H9 (cell line): ENCODE data around the gene SCN10A. TPM values are rescaled to one million over a fixed set of nuclear protein-coding genes. Genes with fewer than 3 reads are reported as not detected.

Experiments used
- DNase-seq: peaks from one replicate; pipeline ENCODE4 v3.0.0-alpha.2; 2017
- H2AFZ ChIP-seq: one replicate; pipeline ENCODE4 v1.6.1; 2013; ENCODE audit warnings: mild to moderate bottlenecking, low read length, control low read depth, moderate library complexity
- H2AK5ac ChIP-seq: 2 replicates; pipeline ENCODE4 v1.6.1; 2013; ENCODE audit warnings: low read length, control low read depth, mixed read lengths; ENCODE audit not compliant: insufficient read length
- H2BK120ac ChIP-seq: one replicate; pipeline ENCODE4 v1.6.1; 2013; ENCODE audit warnings: low read depth, mild to moderate bottlenecking, low read length, control low read depth, inconsistent platforms; ENCODE audit not compliant: poor library complexity, severe bottlenecking
- H2BK12ac ChIP-seq: 2 replicates; pipeline ENCODE4 v1.6.1; 2013; ENCODE audit warnings: low read length, control low read depth, mixed read lengths, low read depth; ENCODE audit not compliant: insufficient read length
- H2BK15ac ChIP-seq: 2 replicates; pipeline ENCODE4 v1.6.1; 2013; ENCODE audit warnings: low read depth, low read length, control low read depth
- H2BK20ac ChIP-seq: one replicate; pipeline ENCODE4 v1.6.1; 2013; ENCODE audit warnings: low read depth, mild to moderate bottlenecking, low read length, control low read depth, inconsistent platforms; ENCODE audit not compliant: poor library complexity, severe bottlenecking
- H2BK5ac ChIP-seq: 2 replicates; pipeline ENCODE4 v1.6.1; 2013; ENCODE audit warnings: low read length, control low read depth, mixed read lengths; ENCODE audit not compliant: insufficient read length
- H3K14ac ChIP-seq: 2 replicates; pipeline ENCODE4 v1.6.1; 2013; ENCODE audit warnings: low read length, control low read depth; ENCODE audit not compliant: insufficient read depth
- H3K18ac ChIP-seq: 2 replicates; pipeline ENCODE4 v1.6.1; 2013; ENCODE audit warnings: low read depth, mild to moderate bottlenecking, mixed read lengths, low read length, control low read depth; ENCODE audit not compliant: insufficient read length
- H3K23ac ChIP-seq: 2 replicates; pipeline ENCODE4 v1.6.1; 2013; ENCODE audit warnings: low read length, control low read depth, mixed read lengths, low read depth; ENCODE audit not compliant: insufficient read length
- H3K23me2 ChIP-seq: 2 replicates; pipeline ENCODE4 v1.6.1; 2013; ENCODE audit warnings: low read depth, mild to moderate bottlenecking, mixed read lengths, low read length, control low read depth; ENCODE audit not compliant: insufficient read length, poor library complexity, severe bottlenecking
- H3K27ac ChIP-seq: 2 replicates; pipeline ENCODE4 v1.5.1; 2013; ENCODE audit warnings: low read length, control low read depth, mixed read lengths, low read depth; ENCODE audit not compliant: insufficient read length
- H3K27me3 ChIP-seq: 2 replicates; pipeline ENCODE4 v1.6.1; 2013; ENCODE audit warnings: low read length, control low read depth, inconsistent platforms; ENCODE audit not compliant: insufficient read depth
- H3K4ac ChIP-seq: 2 replicates; pipeline ENCODE4 v1.6.1; 2013; ENCODE audit warnings: low read depth, mild to moderate bottlenecking, control low read depth, inconsistent platforms, low read length, moderate library complexity
- H3K4me1 ChIP-seq: 2 replicates; pipeline ENCODE4 v1.6.1; 2013; ENCODE audit warnings: low read length, control low read depth, inconsistent platforms; ENCODE audit not compliant: insufficient read depth
- H3K4me2 ChIP-seq: 2 replicates; pipeline ENCODE4 v1.6.1; 2013; ENCODE audit warnings: low read length, control low read depth, mixed read lengths; ENCODE audit not compliant: insufficient read length, insufficient read depth
- H3K56ac ChIP-seq: 2 replicates; pipeline ENCODE4 v1.6.1; 2013; ENCODE audit warnings: low read depth, mild to moderate bottlenecking, mixed read lengths, low read length, control low read depth; ENCODE audit not compliant: insufficient read length
- H3K79me1 ChIP-seq: 2 replicates; pipeline ENCODE4 v1.6.1; 2013; ENCODE audit warnings: low read depth, mild to moderate bottlenecking, moderate library complexity, low read length, control low read depth, inconsistent platforms; ENCODE audit not compliant: insufficient read depth, poor library complexity, severe bottlenecking
- H3K79me2 ChIP-seq: 2 replicates; pipeline ENCODE4 v1.6.1; 2013; ENCODE audit warnings: low read length, control low read depth, inconsistent platforms; ENCODE audit not compliant: insufficient read depth
- H3K9ac ChIP-seq: 2 replicates; pipeline ENCODE4 v1.6.1; 2013; ENCODE audit warnings: low read length, control low read depth, mixed read lengths; ENCODE audit not compliant: insufficient read length; ENCODE audit errors: extremely low read depth
- H3K9me3 ChIP-seq: one replicate; pipeline ENCODE4 v1.6.1; 2013; ENCODE audit warnings: low read depth, low read length, inconsistent platforms; ENCODE audit not compliant: control insufficient read depth
- H3T11ph ChIP-seq: one replicate; pipeline ENCODE4 v1.6.1; 2013; ENCODE audit warnings: mild to moderate bottlenecking, low read length, control low read depth, inconsistent platforms
- H4K20me1 ChIP-seq: one replicate; pipeline ENCODE4 v1.6.1; 2013; ENCODE audit not compliant: control insufficient read depth, insufficient read length, insufficient read depth
- H4K5ac ChIP-seq: 2 replicates; pipeline ENCODE4 v1.6.1; 2013; ENCODE audit warnings: low read depth, mild to moderate bottlenecking, mixed read lengths, low read length, control low read depth; ENCODE audit not compliant: insufficient read length
- H4K8ac ChIP-seq: replicated peaks from 2 replicates; pipeline ENCODE4 v1.6.1; 2013; ENCODE audit warnings: low read length, control low read depth, mixed read lengths, low read depth; ENCODE audit not compliant: insufficient read length
- H4K91ac ChIP-seq: 2 replicates; pipeline ENCODE4 v1.6.1; 2013; ENCODE audit warnings: low read depth, mild to moderate bottlenecking, moderate library complexity, mixed read lengths, low read length, control low read depth; ENCODE audit not compliant: insufficient read length
- H3K27ac Mint-ChIP-seq, 3 experiments: 2 replicates in 2 of 3; 3 replicates in 1 of 3; pipeline ENCODE4 v1.8.0; 2020 to 2021; ENCODE audit warnings: mixed read lengths in 3 of 3, mild to moderate bottlenecking in 1 of 3, moderate library complexity in 1 of 3
- H3K27me3 Mint-ChIP-seq: 2 replicates; pipeline ENCODE4 v1.8.0; 2021; ENCODE audit warnings: low read depth, mild to moderate bottlenecking, moderate library complexity, mixed read lengths
- H3K36me3 Mint-ChIP-seq, 3 experiments: 2 replicates in 2 of 3; 3 replicates in 1 of 3; pipeline ENCODE4 v1.8.0; 2020 to 2021; ENCODE audit warnings: low read depth in 3 of 3, mixed read lengths in 3 of 3; ENCODE audit not compliant: insufficient read depth in 1 of 3
- H3K4me1 Mint-ChIP-seq, 2 experiments: 2 replicates each; pipeline ENCODE4 v1.8.0; 2020; ENCODE audit warnings: mixed read lengths in 2 of 2
- H3K4me3 Mint-ChIP-seq, 2 experiments: 2 replicates in 1 of 2; 3 replicates in 1 of 2; pipeline ENCODE4 v1.8.0; 2020 to 2021; ENCODE audit warnings: mild to moderate bottlenecking in 2 of 2, mixed read lengths in 2 of 2, moderate library complexity in 1 of 2
- H3K9me3 Mint-ChIP-seq, 2 experiments: 2 replicates in 1 of 2; 3 replicates in 1 of 2; pipeline ENCODE4 v1.8.0; 2020; ENCODE audit warnings: mild to moderate bottlenecking in 2 of 2, mixed read lengths in 2 of 2, moderate library complexity in 1 of 2
- WGBS: extraction: QIAGEN DNeasy Blood & Tissue Kit; methylation state at CpG from one replicate; pipeline ENCODE4 v1.1.7; 2013; ENCODE audit warnings: missing lambda C conversion rate, low lambda C conversion rate, mixed read lengths; ENCODE audit not compliant: insufficient read length; ENCODE audit errors: extremely low coverage; 5-methylcytosine and 5-hydroxymethylcytosine counted together
- total RNA-seq: library from RNA; stranded (reverse); gene quantifications from 2 replicates; pipeline ENCODE4 v1.2.1, GENCODE V29; 2021
- TF ChIP-seq, protein P1 (sequence below): fragments of 200-600 bp; sonication (generic); conservative IDR thresholded peaks from 3 replicates; pipeline ENCODE4 v1.8.0; 2021; ENCODE audit warnings: antibody characterized with exemption, mild to moderate bottlenecking

Gene SCN10A
- total RNA-seq, 1 experiment from 2014 or later = not detected

DNA sequence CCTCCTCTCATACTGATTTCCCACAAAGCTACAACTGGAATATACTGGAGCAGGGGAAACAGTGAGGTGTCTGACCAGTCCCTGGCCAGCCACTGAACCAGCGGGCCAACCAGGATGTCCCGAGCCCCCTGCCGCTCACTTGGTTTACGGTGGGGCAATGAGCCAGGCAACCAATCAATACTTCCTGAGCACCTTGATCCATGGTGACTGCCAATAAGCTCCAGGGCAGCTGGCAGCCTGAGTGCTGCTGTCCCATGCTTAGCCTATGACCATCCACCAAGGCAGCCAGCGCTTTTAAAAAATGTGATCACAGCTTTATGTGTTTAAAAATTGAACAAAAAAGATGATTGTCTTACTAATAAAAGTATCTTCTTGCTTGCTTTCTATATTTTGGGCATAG, 4.2 kb downstream of the SCN10A start:
- Histone ChIP-seq H4K20me1 (no peaks in the 10 kb centered on the region), H2BK12ac (no peak overlapping the region), H3K23ac (no peak overlapping the region), H2BK120ac (no peak overlapping the region), H3K4me2 (no peak overlapping the region), H2BK20ac (no peak overlapping the region), H3K79me2 (no peaks in the 10 kb centered on the region), H3K4me1 (no peaks in the 10 kb centered on the region), H2AFZ (no peak overlapping the region), H2BK5ac (no peak overlapping the region), H3K9me3 (no peaks in the 10 kb centered on the region), H3K79me1 (no peaks in the 10 kb centered on the region), H3T11ph (no peak overlapping the region), H3K18ac (no peak overlapping the region), H3K14ac (no peak overlapping the region), H3K27me3 (no peaks in the 10 kb centered on the region), H2AK5ac (no peak overlapping the region), H3K56ac (no peak overlapping the region), H3K4ac (no peak overlapping the region), H3K27ac (no peak overlapping the region), H2BK15ac (no peak overlapping the region), H4K8ac (no peak overlapping the region), H4K91ac (no peak overlapping the region), H3K23me2 (no peaks in the 10 kb centered on the region), H3K9ac (no peak overlapping the region), H4K5ac (no peak overlapping the region)
- TF ChIP-seq, protein P1, sequence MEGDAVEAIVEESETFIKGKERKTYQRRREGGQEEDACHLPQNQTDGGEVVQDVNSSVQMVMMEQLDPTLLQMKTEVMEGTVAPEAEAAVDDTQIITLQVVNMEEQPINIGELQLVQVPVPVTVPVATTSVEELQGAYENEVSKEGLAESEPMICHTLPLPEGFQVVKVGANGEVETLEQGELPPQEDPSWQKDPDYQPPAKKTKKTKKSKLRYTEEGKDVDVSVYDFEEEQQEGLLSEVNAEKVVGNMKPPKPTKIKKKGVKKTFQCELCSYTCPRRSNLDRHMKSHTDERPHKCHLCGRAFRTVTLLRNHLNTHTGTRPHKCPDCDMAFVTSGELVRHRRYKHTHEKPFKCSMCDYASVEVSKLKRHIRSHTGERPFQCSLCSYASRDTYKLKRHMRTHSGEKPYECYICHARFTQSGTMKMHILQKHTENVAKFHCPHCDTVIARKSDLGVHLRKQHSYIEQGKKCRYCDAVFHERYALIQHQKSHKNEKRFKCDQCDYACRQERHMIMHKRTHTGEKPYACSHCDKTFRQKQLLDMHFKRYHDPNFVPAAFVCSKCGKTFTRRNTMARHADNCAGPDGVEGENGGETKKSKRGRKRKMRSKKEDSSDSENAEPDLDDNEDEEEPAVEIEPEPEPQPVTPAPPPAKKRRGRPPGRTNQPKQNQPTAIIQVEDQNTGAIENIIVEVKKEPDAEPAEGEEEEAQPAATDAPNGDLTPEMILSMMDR = no peak
- Mint-ChIP-seq H3K9me3 (no peaks in the 10 kb centered on the region), H3K4me1 (no peaks in the 10 kb centered on the region), H3K27me3 (peaks cover 18% of the 10 kb centered on the region; the same call in 1 of the 2 replicates), H3K27ac (no peak overlapping the region), H3K4me3 (no peak overlapping the region), H3K36me3 (no peaks in the 10 kb centered on the region)
- WGBS = no CpG with 5 or more reads among the region's 5 CpGs
- peak; percentile 34 for DNase-seq
